HepG2 (cell line): ENCODE results near the gene STAP2. TPM values are rescaled to one million over a fixed set of nuclear protein-coding genes. Genes with fewer than 3 reads are reported as not detected.

ENCODE experiments used
- CEBPG ChIP-seq: IDR thresholded peaks from 2 replicates; pipeline ENCODE4 v1.6.1; 2016
- CHD4 ChIP-seq: fragments of 200-600 bp; sonication (generic); IDR thresholded peaks from 2 replicates; pipeline ENCODE4 v1.7.0; 2017; ENCODE audit warnings: mild to moderate bottlenecking, low read length, borderline replicate concordance
- ESRRA ChIP-seq: sonication (generic); formaldehyde crosslinking; IDR thresholded peaks from 2 replicates; pipeline ENCODE4 v1.5.1; 2020; ENCODE audit warnings: mild to moderate bottlenecking, low read depth, missing genetic modification reagents
- GATAD2A ChIP-seq: IDR thresholded peaks from 2 replicates; pipeline ENCODE4 v1.6.1; 2016
- HNRNPL ChIP-seq: fragments of 200-400 bp; formaldehyde crosslinking; IDR thresholded peaks from 2 replicates; pipeline ENCODE4 v1.6.1; 2017; ENCODE audit warnings: mild to moderate bottlenecking, low read depth, low read length
- HOXA3 ChIP-seq: sonication (generic); formaldehyde crosslinking; IDR thresholded peaks from 2 replicates; pipeline ENCODE4 v1.5.0; 2020; ENCODE audit warnings: missing genetic modification reagents
- RBM39 ChIP-seq: fragments of 200-400 bp; formaldehyde crosslinking; IDR thresholded peaks from one replicate; pipeline ENCODE4 v1.6.1; 2018; ENCODE audit warnings: antibody characterized with exemption, mild to moderate bottlenecking, low read depth, low read length; ENCODE audit not compliant: poor library complexity, severe bottlenecking
- TCF7 ChIP-seq: sonication (generic); IDR thresholded peaks from 2 replicates; pipeline ENCODE4 v1.6.1; 2016; ENCODE audit warnings: antibody characterized with exemption, low read depth
- ZNF557 ChIP-seq: sonication (generic); formaldehyde crosslinking; IDR thresholded peaks from 2 replicates; pipeline ENCODE4 v1.4.0; 2020; ENCODE audit warnings: missing genetic modification reagents
- polyA plus RNA-seq, 8 experiments: library from polyadenylated mRNA; depleted of rRNA in 3 of 8; stranded (reverse) in 7 of 8; unstranded in 1 of 8; fragments of >200 nt; fragmentation: Illumina TruSeq in 4 of 8; extraction: Trizol in 4 of 8; gene quantifications; 2 replicates each; pipeline versions ENCODE4 v1.2.1 to v1.2.3, GENCODE V29; 2011 to 2016; ENCODE audit warnings: low read depth in 4 of 8, missing spikeins in 1 of 8, mixed read lengths in 1 of 8; ENCODE audit not compliant: insufficient read depth in 1 of 8
- total RNA-seq, 5 experiments: library from RNA; depleted of rRNA; stranded (reverse); fragments of >200 nt; fragmentation: Illumina TruSeq; extraction: Trizol; gene quantifications; 2 replicates each; pipeline ENCODE4 v1.2.3, GENCODE V29; 2016; ENCODE audit warnings: low read depth in 1 of 5
- TF ChIP-seq, protein P1 (sequence below): sonication (generic); formaldehyde crosslinking; IDR thresholded peaks from 2 replicates; pipeline ENCODE4 v1.4.0; 2020; ENCODE audit warnings: mild to moderate bottlenecking, missing genetic modification reagents
- TF ChIP-seq, protein P2 (sequence below): sonication (generic); formaldehyde crosslinking; IDR thresholded peaks from 2 replicates; pipeline ENCODE4 v1.4.0; 2020; ENCODE audit warnings: missing genetic modification reagents, borderline replicate concordance
- TF ChIP-seq, protein P3 (sequence below): IDR thresholded peaks from 2 replicates; pipeline ENCODE4 v1.6.1; 2016; ENCODE audit warnings: mild to moderate bottlenecking

Gene STAP2
- total and polyA plus RNA-seq, 2 of the 13 experiments (the other 11 are each of a cell fraction or from before 2014, with no cell fraction given) = 39.0 to 43.7 TPM

DNA sequence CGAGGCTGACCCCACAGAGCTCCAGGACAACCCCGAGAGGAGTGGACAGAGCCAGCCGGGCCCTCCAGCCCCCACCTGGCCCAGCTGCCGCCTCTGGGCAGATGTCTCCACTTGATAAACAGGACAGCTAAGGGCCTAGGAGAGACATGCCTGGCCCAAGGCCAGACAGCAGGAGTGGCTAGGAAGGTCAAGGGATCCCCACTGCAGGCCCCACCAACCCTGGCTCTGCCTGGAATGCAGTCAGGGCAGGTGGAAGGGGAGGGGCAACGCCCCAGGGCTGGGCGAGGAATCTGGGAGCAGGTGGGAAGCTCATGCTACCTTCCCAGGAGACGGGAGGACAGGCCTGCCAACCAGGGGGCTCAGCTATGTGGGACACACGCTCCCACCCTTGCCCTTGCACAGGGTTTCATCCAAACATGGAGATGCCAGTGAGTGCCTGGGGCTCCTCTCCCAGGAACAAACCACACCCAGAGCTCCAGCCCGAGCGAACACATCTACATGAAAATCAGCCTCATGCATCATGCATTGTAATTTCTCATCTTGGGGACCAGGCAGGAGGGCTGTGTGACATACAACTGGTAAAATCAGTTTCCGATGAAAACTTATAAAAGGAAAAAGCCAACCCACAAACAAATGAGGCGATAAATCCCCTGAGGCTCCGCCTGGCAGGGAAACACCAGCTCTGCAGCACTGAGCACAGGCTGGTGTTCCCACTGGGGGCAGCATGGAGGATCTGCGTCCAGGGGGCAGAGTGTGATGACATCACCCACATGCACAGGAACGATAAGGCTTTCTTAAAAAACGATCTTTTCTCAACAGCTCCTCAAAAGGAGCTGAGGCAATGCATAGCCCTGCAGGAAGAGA lies 36.8 kb upstream of the STAP2 start (continued):
- TF ChIP-seq, protein P1, sequence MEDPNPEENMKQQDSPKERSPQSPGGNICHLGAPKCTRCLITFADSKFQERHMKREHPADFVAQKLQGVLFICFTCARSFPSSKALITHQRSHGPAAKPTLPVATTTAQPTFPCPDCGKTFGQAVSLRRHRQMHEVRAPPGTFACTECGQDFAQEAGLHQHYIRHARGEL = no peak
- TF ChIP-seq RBM39 (no peak), HNRNPL (0 out of 2 replicates have a peak, but pooled peaks have one; percentile 29), TCF7 (no peak), GATAD2A (CRISPR knock-in tag) (peak; percentile 42; the same call in 1 of the 2 replicates), HOXA3 (peak; percentile 45; the same call in 1 of the 2 replicates), CHD4 (0 out of 2 replicates have a peak, but pooled peaks have one; percentile 22), ZNF557 (CRISPR knock-in tag) (no peak), CEBPG (CRISPR knock-in tag) (peak; percentile 38; the same call in 1 of the 2 replicates), ESRRA (CRISPR knock-in tag) (no peak)
- TF ChIP-seq, protein P2, sequence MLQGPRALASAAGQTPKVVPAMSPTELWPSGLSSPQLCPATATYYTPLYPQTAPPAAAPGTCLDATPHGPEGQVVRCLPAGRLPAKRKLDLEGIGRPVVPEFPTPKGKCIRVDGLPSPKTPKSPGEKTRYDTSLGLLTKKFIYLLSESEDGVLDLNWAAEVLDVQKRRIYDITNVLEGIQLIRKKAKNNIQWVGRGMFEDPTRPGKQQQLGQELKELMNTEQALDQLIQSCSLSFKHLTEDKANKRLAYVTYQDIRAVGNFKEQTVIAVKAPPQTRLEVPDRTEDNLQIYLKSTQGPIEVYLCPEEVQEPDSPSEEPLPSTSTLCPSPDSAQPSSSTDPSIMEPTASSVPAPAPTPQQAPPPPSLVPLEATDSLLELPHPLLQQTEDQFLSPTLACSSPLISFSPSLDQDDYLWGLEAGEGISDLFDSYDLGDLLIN = no peak
- TF ChIP-seq, protein P3, sequence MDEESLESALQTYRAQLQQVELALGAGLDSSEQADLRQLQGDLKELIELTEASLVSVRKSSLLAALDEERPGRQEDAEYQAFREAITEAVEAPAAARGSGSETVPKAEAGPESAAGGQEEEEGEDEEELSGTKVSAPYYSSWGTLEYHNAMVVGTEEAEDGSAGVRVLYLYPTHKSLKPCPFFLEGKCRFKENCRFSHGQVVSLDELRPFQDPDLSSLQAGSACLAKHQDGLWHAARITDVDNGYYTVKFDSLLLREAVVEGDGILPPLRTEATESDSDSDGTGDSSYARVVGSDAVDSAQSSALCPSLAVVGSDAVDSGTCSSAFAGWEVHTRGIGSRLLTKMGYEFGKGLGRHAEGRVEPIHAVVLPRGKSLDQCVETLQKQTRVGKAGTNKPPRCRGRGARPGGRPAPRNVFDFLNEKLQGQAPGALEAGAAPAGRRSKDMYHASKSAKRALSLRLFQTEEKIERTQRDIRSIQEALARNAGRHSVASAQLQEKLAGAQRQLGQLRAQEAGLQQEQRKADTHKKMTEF (CRISPR knock-in tag) = peak; percentile 2; the same call in 1 of the 2 replicates
